ENCODE results near the gene FAM151B.

Gene FAM151B

DNA sequence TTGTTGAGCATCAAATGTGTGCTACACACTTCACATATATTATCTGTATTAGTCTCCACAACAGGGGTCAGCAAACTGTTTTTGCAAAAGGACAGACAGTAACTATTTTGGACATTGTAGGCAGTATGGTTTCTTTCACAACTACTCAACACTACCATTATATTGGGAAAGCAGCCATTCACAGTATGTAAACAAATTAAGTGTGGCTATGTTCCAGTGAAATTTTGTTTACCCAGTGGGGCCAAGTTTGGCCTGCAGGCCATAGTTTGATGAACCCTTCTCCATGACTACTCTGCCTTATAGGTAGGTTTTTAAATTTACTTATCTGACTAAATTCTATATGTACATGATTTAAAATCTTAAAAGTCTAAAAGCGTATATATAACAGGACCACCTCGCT is 13.0 kb upstream of the FAM151B start:
- no peak for TF ChIP-seq CTCF (IDR thresholded peaks at IDR 0.05)
- Histone ChIP-seq H3K27ac (no peak overlapping the region), H3K4me1 (no peaks in the 10 kb centered on the region), H2AFZ (no peak overlapping the region), H3K79me2 (no peaks in the 10 kb centered on the region), H3K4me2 (ENCODE audit: low read length) (no peak overlapping the region), H3K4me3 (ENCODE audit: low read depth, low read length) (no peak overlapping the region), H3K36me3 (ENCODE audit: control insufficient read depth, insufficient read depth, low read length) (peaks cover 2% of the 10 kb centered on the region), H3K9ac (no peak overlapping the region), H3K27me3 (ENCODE audit: control insufficient read depth, insufficient read depth, low read length) (no peaks in the 10 kb centered on the region), H3K9me3 (ENCODE audit: control insufficient read depth, low read length) (no peaks in the 10 kb centered on the region)

- Histone ChIP-seq H3K36me3 (ENCODE audit: control insufficient read depth, insufficient read depth, low read length) (no peaks in the 10 kb centered on the region), H3K27me3 (ENCODE audit: control insufficient read depth, insufficient read depth, low read length) (no peaks in the 10 kb centered on the region), H2AFZ (no peak overlapping the region), H3K9ac (no peak overlapping the region), H3K4me1 (no peaks in the 10 kb centered on the region), H3K9me3 (ENCODE audit: control insufficient read depth, low read length) (no peaks in the 10 kb centered on the region), H3K4me3 (ENCODE audit: low read depth, low read length) (no peak overlapping the region), H3K27ac (no peak overlapping the region), H3K4me2 (ENCODE audit: low read length) (no peak overlapping the region), H3K79me2 (no peaks in the 10 kb centered on the region)
- no peak for TF ChIP-seq CTCF (IDR thresholded peaks at IDR 0.05)
Observed at GRCh38 chr5:80479713-80480112, 8.2 kb upstream of the FAM151B start.

- Histone ChIP-seq H3K4me1 (no peaks in the 10 kb centered on the region), H3K27ac (no peak overlapping the region), H3K4me3 (ENCODE audit: low read depth, low read length) (no peak overlapping the region), H2AFZ (no peak overlapping the region), H3K79me2 (no peaks in the 10 kb centered on the region), H3K9me3 (ENCODE audit: control insufficient read depth, low read length) (no peaks in the 10 kb centered on the region), H3K4me2 (ENCODE audit: low read length) (no peak overlapping the region), H3K36me3 (ENCODE audit: control insufficient read depth, insufficient read depth, low read length) (no peaks in the 10 kb centered on the region), H3K9ac (no peak overlapping the region), H3K27me3 (ENCODE audit: control insufficient read depth, insufficient read depth, low read length) (no peaks in the 10 kb centered on the region)
- TF ChIP-seq CTCF (IDR thresholded peaks at IDR 0.05), result no peak
Observed at GRCh38 chr5:80480354-80480753, 7.5 kb upstream of the FAM151B start.

GRCh38 chr5:80481019-80481893 is 6.6 kb upstream of the FAM151B start:
- no peak overlapping the region for H3K4me2 ChIP-seq (ENCODE audit: low read length)

More at GRCh38 chr5:80481019-80481893, 6.6 kb upstream of the FAM151B start:
- no peaks in the 10 kb centered on the region for H3K9me3 ChIP-seq (ENCODE audit: control insufficient read depth, low read length)
- H3K9ac ChIP-seq, result no peak overlapping the region
- H3K27ac ChIP-seq, result no peak overlapping the region
- H2AFZ ChIP-seq, result no peak overlapping the region
- H3K36me3 ChIP-seq (ENCODE audit: control insufficient read depth, insufficient read depth, low read length), result no peaks in the 10 kb centered on the region
- no peak overlapping the region for H3K4me3 ChIP-seq (ENCODE audit: low read depth, low read length)
- peak; percentile 44 for TF ChIP-seq CTCF (IDR thresholded peaks at IDR 0.05)
- H3K79me2 ChIP-seq, result no peaks in the 10 kb centered on the region
- no peaks in the 10 kb centered on the region for H3K4me1 ChIP-seq
- H3K27me3 ChIP-seq (ENCODE audit: control insufficient read depth, insufficient read depth, low read length), result no peaks in the 10 kb centered on the region

All from parathyroid adenoma (tissue), 2 donors.